Globus pallidus (tissue), 1 donor: ENCODE data around the gene CLPTM1L.
"Not testable (repeated sequence)": the region's sequence is repeated elsewhere in the genome, so short reads cannot be mapped to it uniquely, and the experiment has no call there.

ENCODE experiments used
- DNase-seq: peaks from one replicate; pipeline ENCODE4 v3.0.0-alpha.2; 2015; ENCODE audit warnings: low spot score

The CLPTM1L gene

DNA sequence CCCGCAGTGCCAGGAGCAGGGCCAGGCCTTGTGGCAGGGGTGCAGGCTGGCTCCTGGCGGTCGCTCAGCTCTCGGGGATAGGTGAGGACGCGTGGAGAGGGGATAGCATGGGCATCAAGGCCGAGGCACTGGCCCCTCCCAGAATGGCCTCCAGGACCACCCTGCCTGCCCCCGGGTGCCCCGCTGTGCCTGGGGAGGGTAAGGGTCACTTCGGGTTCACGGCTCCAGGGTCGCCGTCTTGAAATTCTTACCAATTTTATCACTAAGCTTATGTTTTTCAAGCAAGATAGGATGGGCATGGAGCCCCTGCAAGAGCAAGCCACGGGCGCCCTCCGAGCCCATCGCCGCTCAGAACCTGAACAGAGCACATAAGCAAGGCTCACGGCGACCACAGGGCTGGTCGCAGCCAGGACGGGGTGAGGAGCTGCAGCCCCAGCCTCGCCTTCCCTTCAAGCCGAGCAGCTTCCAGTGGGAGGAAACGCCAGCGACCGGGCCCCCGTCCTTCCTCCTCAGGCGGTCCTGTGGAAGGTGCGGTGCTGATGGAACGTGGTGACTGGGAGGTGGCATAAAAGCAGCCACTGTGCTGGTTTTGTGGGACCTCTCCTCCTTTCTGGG is 14.2 kb upstream of the CLPTM1L start:
- DNase-seq: no peak

GRCh38 chr5:1358726-1359025 is 13.8 kb upstream of the CLPTM1L start:
- DNase-seq: no peak

GRCh38 chr5:1357946-1358725 is 13.2 kb upstream of the CLPTM1L start:
- DNase-seq: no peak

GRCh38 chr5:1356873-1357787 is 12.2 kb upstream of the CLPTM1L start:
- no peak for DNase-seq

- no peak for DNase-seq
Observed at GRCh38 chr5:1354576-1354975, 9.7 kb upstream of the CLPTM1L start.

- DNase-seq: no peak
Observed at GRCh38 chr5:1352231-1353219, 7.6 kb upstream of the CLPTM1L start.

GRCh38 chr5:1351156-1351555 is 6.3 kb upstream of the CLPTM1L start:
- DNase-seq: peak; percentile 89

DNA sequence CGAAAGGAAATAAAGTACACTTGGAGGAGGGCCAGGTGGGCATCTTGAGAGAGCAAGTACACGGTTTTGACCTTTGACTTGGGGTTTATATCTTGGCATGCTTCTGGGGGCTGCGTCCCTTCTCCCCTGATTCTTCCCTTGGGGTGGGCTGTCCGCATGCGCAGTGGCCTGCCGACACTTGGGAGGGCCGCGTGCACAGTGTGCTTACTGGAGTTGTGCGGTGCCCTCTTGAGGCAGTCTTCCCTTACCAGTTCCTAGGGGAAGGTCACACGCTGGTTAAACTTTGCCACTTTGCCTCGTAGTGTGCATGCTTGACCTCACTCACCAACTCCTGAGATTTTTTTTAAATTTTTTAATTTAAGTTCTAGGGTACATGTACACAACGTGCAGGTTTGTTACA is 4.3 kb upstream of the CLPTM1L start:
- DNase-seq: no peak

DNA sequence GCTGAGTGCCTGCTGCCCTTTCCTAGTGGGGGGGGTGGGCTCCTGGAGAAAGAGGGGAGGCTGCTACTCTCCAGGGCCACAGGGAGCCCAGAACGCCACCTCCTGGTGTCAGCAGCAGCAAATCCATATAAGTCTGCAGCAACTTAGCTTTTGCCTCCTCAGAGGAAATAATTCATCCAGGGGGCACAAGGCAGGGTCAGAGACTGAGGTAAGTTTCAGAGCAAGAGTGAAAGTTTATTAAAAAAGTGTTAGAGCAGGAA is 4.0 kb upstream of the CLPTM1L start:
- no peak for DNase-seq

DNA sequence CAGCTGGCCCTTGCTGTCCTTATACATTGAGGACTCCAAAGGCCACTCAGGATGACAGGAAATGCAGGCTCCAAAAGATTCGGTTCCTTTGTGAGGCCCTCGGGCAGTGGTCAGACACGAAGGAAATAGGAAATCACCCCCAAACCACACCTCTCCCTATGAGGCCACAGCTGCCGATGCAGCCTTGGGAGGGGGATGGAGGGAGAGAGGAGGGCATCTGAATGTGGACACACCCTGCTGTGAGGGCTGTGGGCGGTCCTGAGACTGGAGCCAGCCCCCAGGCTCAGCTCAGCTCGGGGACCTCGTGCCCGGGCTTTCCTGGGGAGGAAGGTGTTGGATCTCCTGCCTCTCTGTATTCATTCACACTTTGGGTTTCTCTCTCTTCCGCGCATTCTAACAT is 2.7 kb upstream of the CLPTM1L start:
- no peak for DNase-seq

DNA sequence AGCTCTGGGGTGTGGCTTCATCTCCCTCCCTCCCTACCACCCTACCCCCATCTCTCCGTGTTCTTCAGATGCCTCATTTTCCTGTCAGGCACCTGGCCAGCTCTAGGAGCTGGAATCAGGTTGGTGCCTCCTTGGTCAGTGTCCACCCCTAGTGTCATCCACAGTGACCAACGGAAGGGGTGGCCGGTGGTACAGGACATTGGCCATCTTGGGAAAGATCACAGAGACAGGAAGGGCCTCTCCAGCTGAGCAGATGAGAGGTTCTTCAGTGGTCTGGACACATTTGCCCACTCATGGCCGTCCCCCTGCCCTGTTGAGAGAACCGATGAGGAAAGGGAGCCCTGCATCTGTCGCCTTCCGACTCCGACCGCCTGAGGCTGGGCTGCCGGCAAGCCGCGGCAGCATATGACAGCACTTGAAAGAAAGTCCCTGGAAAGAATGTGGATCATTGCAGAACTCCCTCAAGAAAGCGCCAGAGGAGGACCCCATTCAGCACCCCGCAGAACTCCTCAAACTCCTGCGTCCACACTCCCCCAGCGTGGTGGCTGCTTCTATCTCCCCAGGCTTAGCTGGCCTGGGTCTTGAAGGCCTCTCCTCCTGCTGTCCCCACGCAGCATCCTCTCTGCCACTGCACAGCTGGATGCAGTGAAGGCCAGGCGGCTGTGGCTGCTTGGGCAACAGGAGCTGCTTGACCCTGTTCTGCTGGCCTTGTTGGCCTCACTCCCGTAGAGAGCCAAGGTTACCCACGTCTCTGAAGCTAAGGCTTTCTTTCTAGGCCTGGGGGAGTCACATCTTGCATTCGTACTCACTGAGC is 1.9 kb upstream of the CLPTM1L start:
- no peak for DNase-seq

- DNase-seq: no peak
Observed at GRCh38 chr5:1345876-1346626, 1.2 kb upstream of the CLPTM1L start.

- no peak for DNase-seq
Observed at GRCh38 chr5:1343931-1344901, 683 bp downstream of the CLPTM1L start.

DNA sequence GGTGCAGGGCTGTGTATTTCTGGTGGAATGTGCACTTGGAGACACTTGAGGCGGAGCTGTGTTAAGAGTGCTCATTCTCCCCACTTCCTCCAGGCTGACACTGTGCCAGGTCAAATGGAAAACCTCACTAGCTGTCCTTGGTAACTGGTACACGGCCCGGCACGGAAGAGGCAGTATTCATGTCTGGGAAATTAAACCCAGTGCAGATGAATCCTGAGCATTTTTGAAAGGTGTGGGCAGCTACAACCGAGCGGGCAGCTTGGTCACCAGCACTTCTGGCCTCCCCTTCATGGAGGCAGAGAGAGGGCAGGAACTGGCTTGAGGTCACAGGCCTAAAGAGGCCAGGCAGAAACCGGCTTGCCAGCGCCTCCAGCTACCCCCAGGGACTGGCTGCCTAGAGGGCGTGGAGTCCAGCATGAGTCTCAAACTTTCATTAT is 1.6 kb downstream of the CLPTM1L start:
- DNase-seq: no peak

- not testable (repeated sequence) for DNase-seq
Observed at GRCh38 chr5:1342711-1343110, 2.2 kb downstream of the CLPTM1L start.

DNA sequence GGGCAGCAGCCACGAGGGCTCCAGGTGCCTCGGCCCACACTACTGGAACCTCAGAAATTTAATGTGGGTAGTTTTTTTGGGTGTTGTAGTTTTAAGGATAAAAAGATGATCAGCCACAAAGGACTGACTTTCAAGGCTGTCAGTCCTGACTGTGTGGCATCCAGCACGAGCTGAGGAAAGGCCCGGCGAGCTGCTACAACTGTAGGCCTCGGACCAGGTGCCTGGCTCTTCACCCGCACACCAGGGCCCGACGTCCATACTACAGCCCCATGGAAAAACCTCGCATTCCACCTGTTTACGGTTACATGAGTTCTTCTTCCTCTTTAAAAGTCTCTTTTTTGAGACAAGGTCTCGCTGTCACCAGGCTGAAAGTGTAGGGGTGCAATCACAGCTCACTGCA is 2.6 kb downstream of the CLPTM1L start:
- DNase-seq: no peak

DNA sequence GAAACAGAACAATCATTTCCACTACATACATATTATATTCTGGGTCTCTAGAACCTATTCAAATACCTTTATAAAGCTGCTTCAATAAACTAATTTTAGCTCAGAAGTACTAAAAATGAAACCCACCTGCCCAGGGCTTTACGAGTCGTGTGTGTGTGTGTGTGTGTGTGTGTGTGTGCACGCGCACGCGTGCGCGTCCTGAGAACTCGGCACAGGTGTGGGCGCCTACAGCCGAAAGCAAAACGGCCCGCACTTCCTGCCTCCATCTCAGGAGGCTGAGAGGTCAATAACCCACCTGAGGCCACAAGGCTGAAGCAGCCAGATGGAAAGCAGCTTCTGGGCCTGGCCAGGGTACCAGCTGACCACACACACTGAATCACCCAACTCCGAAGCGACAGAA is 3.0 kb downstream of the CLPTM1L start:
- no peak for DNase-seq

DNA sequence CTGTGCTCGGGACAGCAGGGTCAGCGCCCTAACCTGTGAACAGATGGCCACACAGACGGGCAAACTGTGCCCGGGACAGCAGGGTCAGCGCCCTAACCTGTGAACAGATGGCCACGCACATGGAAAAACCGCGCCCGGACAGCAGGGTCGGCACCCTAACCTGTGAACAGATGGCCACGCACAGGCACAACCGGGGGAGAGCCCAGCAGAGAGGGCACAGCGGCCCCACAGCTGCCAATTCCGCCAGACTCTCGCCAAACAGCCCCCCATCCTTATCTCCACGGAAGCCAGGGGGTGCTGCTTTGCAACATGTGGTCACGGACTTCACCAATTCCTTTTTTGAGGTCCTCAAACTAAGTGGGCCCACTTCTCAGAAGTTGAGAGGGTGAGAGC is 5.1 kb downstream of the CLPTM1L start:
- DNase-seq: not testable (repeated sequence)
